ACHN (cell line): Measurements from ENCODE around the gene TCF4.

Experiments used
- DNase-seq: peaks from one replicate; pipeline ENCODE4 v3.0.0-alpha.2; 2015
- in situ Hi-C: cut with HindIII; loops from 2 replicates; pipeline ENCODE4 v1.10.0; 2017; ENCODE audit warnings: low sequenced_read_pairs, low pct_ligation_motif_present, low pct_unique_long_range_greater_than_20kb

Gene TCF4

GRCh38 chr18:55588870-55589595 is 1.0 kb upstream of the TCF4 start:
- in situ Hi-C loops, result no loop called here
- peak; percentile 11 for DNase-seq

- in situ Hi-C loops, result no loop called here
- peak; percentile 16 for DNase-seq
These were observed 428 bp downstream of the TCF4 start for GRCh38 chr18:55587418-55588110.

GRCh38 chr18:55585920-55586561 is 2.0 kb downstream of the TCF4 start:
- in situ Hi-C loops, result no loop called here
- no peak for DNase-seq

- in situ Hi-C loops, result no loop called here
These were observed 2.7 kb downstream of the TCF4 start for GRCh38 chr18:55585065-55585919.

GRCh38 chr18:55584201-55584600 is 3.8 kb downstream of the TCF4 start:
- in situ Hi-C loops, result no loop called here

More at GRCh38 chr18:55585065-55585919, 2.7 kb downstream of the TCF4 start:
- DNase-seq, result no peak

GRCh38 chr18:55582325-55582724 is 5.7 kb downstream of the TCF4 start:
- in situ Hi-C loops, result no loop called here
- DNase-seq, result no peak

More at GRCh38 chr18:55584201-55584600, 3.8 kb downstream of the TCF4 start:
- DNase-seq, result no peak

GRCh38 chr18:55579501-55580270 is 8.3 kb downstream of the TCF4 start:
- no peak for DNase-seq
- in situ Hi-C loops, result no loop called here

GRCh38 chr18:55577812-55578539 is 10.0 kb downstream of the TCF4 start:
- in situ Hi-C loops, result no loop called here
- DNase-seq, result peak; percentile 4

GRCh38 chr18:55576001-55576400 is 12.0 kb downstream of the TCF4 start:
- no peak for DNase-seq
- in situ Hi-C loops, result no loop called here

- no peak for DNase-seq
- in situ Hi-C loops, result no loop called here
These were observed 12.9 kb downstream of the TCF4 start for GRCh38 chr18:55575066-55575465.

GRCh38 chr18:55573386-55573785 is 14.6 kb downstream of the TCF4 start:
- no peak for DNase-seq
- in situ Hi-C loops, result no loop called here

- in situ Hi-C loops, result no loop called here
These were observed 17.0 kb downstream of the TCF4 start for GRCh38 chr18:55570966-55571365.

GRCh38 chr18:55566456-55566935 is 21.5 kb downstream of the TCF4 start:
- in situ Hi-C loops, result no loop called here
- no peak for DNase-seq

More at GRCh38 chr18:55570966-55571365, 17.0 kb downstream of the TCF4 start:
- DNase-seq, result no peak

- no peak for DNase-seq
These were observed 28.3 kb downstream of the TCF4 start for GRCh38 chr18:55559739-55560138.

GRCh38 chr18:55557211-55557610 is 30.8 kb downstream of the TCF4 start:
- DNase-seq, result no peak
- in situ Hi-C loops, result no loop called here

More at GRCh38 chr18:55559739-55560138, 28.3 kb downstream of the TCF4 start:
- in situ Hi-C loops, result no loop called here

GRCh38 chr18:55555395-55556027 is 32.5 kb downstream of the TCF4 start:
- in situ Hi-C loops, result no loop called here
- DNase-seq, result no peak
